Measurements from ENCODE around the gene NEURL4. TPM values are rescaled to one million over a fixed set of nuclear protein-coding genes. Genes with fewer than 3 reads are reported as not detected.

NEURL4 gene
- total and polyA plus RNA-seq, 2 experiments from 2014 or later = 6.3 to 42.3 TPM

DNA sequence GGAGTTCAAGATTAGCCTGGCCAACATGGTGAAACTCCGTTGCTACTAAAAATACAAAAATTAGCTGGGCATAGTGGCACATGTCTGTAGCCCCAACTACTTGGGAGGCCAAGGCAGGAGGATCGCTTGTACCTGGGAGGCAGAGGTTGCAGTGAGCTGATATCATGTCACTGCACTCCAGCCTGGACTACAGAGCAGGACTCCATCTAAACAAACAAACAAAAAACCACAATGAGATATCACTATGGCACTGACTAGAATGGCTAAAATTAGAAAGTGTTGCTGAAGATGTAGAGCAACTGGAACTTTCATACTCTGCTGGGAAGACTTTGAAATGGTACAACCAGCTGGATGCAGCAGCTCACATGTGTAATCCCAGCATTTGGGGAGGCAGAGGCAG, 45.2 kb upstream of the NEURL4 start (continued):
- TF ChIP-seq, protein P1, sequence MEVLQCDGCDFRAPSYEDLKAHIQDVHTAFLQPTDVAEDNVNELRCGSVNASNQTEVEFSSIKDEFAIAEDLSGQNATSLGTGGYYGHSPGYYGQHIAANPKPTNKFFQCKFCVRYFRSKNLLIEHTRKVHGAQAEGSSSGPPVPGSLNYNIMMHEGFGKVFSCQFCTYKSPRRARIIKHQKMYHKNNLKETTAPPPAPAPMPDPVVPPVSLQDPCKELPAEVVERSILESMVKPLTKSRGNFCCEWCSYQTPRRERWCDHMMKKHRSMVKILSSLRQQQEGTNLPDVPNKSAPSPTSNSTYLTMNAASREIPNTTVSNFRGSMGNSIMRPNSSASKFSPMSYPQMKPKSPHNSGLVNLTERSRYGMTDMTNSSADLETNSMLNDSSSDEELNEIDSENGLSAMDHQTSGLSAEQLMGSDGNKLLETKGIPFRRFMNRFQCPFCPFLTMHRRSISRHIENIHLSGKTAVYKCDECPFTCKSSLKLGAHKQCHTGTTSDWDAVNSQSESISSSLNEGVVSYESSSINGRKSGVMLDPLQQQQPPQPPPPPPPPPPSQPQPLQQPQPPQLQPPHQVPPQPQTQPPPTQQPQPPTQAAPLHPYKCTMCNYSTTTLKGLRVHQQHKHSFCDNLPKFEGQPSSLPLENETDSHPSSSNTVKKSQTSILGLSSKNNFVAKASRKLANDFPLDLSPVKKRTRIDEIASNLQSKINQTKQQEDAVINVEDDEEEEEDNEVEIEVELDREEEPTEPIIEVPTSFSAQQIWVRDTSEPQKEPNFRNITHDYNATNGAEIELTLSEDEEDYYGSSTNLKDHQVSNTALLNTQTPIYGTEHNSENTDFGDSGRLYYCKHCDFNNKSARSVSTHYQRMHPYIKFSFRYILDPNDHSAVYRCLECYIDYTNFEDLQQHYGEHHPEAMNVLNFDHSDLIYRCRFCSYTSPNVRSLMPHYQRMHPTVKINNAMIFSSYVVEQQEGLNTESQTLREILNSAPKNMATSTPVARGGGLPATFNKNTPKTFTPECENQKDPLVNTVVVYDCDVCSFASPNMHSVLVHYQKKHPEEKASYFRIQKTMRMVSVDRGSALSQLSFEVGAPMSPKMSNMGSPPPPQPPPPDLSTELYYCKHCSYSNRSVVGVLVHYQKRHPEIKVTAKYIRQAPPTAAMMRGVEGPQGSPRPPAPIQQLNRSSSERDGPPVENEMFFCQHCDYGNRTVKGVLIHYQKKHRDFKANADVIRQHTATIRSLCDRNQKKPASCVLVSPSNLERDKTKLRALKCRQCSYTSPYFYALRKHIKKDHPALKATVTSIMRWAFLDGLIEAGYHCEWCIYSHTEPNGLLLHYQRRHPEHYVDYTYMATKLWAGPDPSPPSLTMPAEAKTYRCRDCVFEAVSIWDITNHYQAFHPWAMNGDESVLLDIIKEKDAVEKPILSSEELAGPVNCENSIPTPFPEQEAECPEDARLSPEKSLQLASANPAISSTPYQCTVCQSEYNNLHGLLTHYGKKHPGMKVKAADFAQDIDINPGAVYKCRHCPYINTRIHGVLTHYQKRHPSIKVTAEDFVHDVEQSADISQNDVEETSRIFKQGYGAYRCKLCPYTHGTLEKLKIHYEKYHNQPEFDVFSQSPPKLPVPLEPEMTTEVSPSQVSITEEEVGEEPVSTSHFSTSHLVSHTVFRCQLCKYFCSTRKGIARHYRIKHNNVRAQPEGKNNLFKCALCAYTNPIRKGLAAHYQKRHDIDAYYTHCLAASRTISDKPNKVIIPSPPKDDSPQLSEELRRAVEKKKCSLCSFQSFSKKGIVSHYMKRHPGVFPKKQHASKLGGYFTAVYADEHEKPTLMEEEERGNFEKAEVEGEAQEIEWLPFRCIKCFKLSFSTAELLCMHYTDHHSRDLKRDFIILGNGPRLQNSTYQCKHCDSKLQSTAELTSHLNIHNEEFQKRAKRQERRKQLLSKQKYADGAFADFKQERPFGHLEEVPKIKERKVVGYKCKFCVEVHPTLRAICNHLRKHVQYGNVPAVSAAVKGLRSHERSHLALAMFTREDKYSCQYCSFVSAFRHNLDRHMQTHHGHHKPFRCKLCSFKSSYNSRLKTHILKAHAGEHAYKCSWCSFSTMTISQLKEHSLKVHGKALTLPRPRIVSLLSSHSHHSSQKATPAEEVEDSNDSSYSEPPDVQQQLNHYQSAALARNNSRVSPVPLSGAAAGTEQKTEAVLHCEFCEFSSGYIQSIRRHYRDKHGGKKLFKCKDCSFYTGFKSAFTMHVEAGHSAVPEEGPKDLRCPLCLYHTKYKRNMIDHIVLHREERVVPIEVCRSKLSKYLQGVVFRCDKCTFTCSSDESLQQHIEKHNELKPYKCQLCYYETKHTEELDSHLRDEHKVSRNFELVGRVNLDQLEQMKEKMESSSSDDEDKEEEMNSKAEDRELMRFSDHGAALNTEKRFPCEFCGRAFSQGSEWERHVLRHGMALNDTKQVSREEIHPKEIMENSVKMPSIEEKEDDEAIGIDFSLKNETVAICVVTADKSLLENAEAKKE (CRISPR knock-in tag; IDR thresholded peaks at IDR 0.05) = no peak
- no peak for TF ChIP-seq ZNF114 (CRISPR knock-in tag; IDR thresholded peaks at IDR 0.05)
- no peak for TF ChIP-seq POLR2AphosphoS5 (IDR thresholded peaks at IDR 0.05; ENCODE audit: low read depth)
- TF ChIP-seq EZH2phosphoT487 (IDR thresholded peaks at IDR 0.05; ENCODE audit: unreplicated experiment) = no peak
- TF ChIP-seq CREB1 (CRISPR knock-in tag; IDR thresholded peaks at IDR 0.05; ENCODE audit: low read depth) = no peak

DNA sequence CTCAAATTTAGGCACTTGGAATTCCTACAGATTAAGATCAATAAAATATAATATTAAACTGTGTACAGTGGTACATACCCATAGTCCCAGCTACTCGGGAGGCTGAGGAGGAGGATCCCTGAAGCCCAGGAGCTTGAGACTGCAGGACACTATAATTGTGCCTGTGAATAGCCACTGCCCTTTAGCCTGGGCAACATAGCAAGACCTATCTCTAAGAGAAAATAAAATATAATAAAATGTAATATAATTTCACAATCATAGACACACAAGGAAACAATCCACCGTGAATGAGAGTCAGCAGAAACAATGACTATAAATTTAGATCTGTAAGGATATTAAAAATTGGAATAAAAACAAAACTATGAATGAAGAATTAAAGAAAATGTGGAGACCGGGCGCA, 41.7 kb upstream of the NEURL4 start:
- H3K4me3 ChIP-seq = no peak overlapping the region
- Mint-ChIP-seq H3K4me1 (peaks cover 26% of the 10 kb centered on the region), H3K27me3 (ENCODE audit: insufficient read depth, low read depth, poor library complexity) (peaks cover 6% of the 10 kb centered on the region), H3K36me3 (ENCODE audit: low read depth) (no peaks in the 10 kb centered on the region), H3K27ac (no peak overlapping the region), H3K9me3 (no peaks in the 10 kb centered on the region), H3K4me3 (no peak overlapping the region)
- H3K27me3 ChIP-seq (ENCODE audit: insufficient read depth) = no peaks in the 10 kb centered on the region
- 0 out of 2 replicates have a peak, but pooled peaks cover 5% of the 10 kb centered on the region for H3F3A ChIP-seq (replicated peaks; ENCODE audit: low read depth)
- ATAC-seq = no peak
- no peaks in the 10 kb centered on the region for H3K36me3 ChIP-seq (ENCODE audit: insufficient read depth)
- no peak overlapping the region for H2AFZ ChIP-seq
- no peaks in the 10 kb centered on the region for H3K9me2 ChIP-seq (ENCODE audit: insufficient read depth)
- no peaks in the 10 kb centered on the region for H4K20me1 ChIP-seq (replicated peaks; ENCODE audit: insufficient read depth)
- peaks cover 28% of the 10 kb centered on the region for H3K4me1 ChIP-seq (ENCODE audit: insufficient read depth)
- no peak for DNase-seq (ENCODE audit: low spot score)
- no peak overlapping the region for H3K27ac ChIP-seq (ENCODE audit: low read depth)
- TF ChIP-seq CREB1 (CRISPR knock-in tag; IDR thresholded peaks at IDR 0.05; ENCODE audit: low read depth) = no peak
- H3K4me2 ChIP-seq = no peak overlapping the region
- no peaks in the 10 kb centered on the region for H3K79me2 ChIP-seq (replicated peaks; ENCODE audit: insufficient read depth)

Measured in GM23338 (cell line).